HG03066 (cell line): Measurements from ENCODE around the gene LIMS4.
"Not testable (repeated sequence)": the region's sequence is repeated elsewhere in the genome, so short reads cannot be mapped to it uniquely, and the experiment has no call there.

ENCODE experiments used
- ATAC-seq: cut with Tn5 transposase; IDR thresholded peaks from one replicate; pipeline ENCODE4 v1.9.1; 2021; ENCODE audit warnings: low read depth; ENCODE audit not compliant: unreplicated experiment

The LIMS4 gene, protein sequence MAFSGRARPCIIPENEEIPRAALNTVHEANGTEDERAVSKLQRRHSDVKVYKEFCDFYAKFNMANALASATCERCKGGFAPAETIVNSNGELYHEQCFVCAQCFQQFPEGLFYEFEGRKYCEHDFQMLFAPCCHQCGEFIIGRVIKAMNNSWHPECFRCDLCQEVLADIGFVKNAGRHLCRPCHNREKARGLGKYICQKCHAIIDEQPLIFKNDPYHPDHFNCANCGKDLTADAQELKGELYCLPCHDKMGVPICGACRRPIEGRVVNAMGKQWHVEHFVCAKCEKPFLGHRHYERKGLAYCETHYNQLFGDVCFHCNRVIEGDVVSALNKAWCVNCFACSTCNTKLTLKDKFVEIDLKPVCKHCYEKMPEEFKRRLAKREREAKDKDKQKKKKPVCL

GRCh38 chr2:110472171-110473058 lies at the start of gene LIMS4:
Gene LIMS4, minus strand, starts transcription at chr2:110472816. Its CDS starts 38 bp downstream, at chr2:110472778.
- ATAC-seq, result not testable (repeated sequence)

GRCh38 chr2:110499755-110500377 lies 27.2 kb upstream of the LIMS4 start:
- ATAC-seq, result peak; percentile 79

DNA sequence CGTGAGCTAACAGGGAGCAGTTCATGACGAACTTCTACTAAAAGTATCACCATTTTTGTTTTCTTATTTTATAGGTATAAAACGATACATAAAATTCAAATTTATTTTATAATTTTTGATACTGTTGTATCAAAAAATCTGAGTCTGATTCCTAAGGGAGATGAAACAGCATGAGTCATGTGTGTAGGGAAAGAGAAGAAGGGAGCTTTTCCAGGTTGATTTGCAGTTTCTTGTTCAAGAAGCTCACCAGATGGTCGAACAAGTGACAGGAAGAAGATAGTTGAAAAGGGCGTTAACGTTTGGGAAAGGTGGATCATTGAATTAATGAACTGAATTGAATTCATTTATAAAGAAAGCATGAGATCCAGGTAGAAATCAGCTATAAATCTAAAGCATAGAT lies 23.4 kb upstream of the LIMS4 start:
- not testable (repeated sequence) for ATAC-seq

GRCh38 chr2:110494488-110494887 lies 21.9 kb upstream of the LIMS4 start:
- not testable (repeated sequence) for ATAC-seq

GRCh38 chr2:110488991-110489390 lies 16.4 kb upstream of the LIMS4 start:
- not testable (repeated sequence) for ATAC-seq

DNA sequence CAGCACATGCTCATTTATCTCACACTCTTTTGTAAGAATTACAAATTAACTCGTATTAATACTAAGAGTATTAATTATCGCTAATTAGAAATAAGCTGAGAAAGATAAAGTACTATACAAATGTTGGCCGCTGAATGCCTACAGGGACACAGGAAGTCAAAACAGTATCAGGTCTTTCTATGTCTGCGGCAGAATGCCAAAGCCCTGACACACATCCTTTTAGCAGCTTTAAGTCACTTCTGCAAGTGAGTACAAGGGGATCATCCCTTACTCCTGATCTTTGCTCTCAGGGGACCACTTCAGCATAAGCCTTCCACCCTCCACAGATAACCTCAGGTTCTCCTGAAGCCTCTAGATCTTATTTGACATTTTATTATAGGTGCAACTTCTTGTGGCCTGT lies 10.1 kb upstream of the LIMS4 start:
- ATAC-seq, result not testable (repeated sequence)

- ATAC-seq, result not testable (repeated sequence)
Observed at GRCh38 chr2:110481200-110481599, 8.6 kb upstream of the LIMS4 start.

DNA sequence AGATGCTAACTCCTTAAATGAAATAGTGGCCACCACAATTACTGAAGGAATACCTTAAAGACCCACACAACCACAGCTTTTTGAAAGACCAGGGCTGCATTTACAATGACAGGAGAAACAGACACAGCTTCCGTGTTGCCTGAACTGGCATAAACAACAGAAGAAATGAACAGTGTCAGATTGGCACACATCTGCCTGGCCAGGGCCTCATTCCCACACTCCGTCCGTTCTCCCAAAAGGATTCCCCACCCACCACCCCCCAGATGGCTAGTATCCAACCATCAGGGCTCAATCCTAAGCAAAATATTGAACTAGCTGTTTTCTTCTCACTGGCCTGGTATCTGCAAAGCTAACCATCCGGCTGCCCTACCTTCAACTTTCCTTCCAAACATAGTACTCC lies 7.5 kb upstream of the LIMS4 start:
- not testable (repeated sequence) for ATAC-seq

DNA sequence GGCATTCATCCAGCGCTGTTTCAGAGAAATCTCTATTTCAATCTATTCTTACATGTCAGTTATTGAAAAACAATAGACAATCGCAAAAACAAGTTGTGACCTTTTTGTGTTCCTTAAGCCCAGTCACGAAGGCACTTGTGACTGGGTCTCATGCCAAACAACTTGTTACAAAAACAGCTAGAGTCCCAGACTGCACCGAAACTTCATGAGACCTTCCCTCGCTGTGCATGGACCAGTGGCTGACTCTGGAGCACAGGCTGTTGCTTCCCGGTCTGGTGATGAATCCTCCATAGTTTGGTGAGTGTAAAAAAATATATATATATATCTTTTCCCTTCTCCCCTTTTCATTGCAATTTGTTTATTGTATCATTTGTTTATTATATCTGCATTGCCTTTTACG lies 4.8 kb upstream of the LIMS4 start:
- not testable (repeated sequence) for ATAC-seq

GRCh38 chr2:110476952-110477351 lies 4.3 kb upstream of the LIMS4 start:
- ATAC-seq, result not testable (repeated sequence)

GRCh38 chr2:110475627-110476359 lies 3.2 kb upstream of the LIMS4 start:
- ATAC-seq, result not testable (repeated sequence)

DNA sequence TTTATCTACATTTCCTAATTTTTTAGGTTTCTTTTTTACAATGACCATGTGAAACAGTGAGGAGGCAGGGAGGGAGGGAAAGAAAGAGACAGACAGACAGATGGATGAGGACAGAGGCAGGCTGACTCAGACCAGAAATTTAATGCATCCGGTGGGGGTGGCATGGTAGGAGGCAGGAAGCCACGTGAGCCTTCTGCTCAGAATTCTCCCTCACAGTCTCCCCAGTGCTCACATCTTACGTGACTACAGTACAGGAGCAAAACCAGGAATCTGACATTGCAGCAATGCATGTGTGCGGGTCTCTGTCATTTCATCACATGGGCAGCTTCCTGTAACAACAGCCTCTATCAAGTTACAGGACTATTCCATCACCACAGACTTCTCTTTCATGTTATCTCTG lies 2.3 kb upstream of the LIMS4 start:
- peak; percentile 97 for ATAC-seq

DNA sequence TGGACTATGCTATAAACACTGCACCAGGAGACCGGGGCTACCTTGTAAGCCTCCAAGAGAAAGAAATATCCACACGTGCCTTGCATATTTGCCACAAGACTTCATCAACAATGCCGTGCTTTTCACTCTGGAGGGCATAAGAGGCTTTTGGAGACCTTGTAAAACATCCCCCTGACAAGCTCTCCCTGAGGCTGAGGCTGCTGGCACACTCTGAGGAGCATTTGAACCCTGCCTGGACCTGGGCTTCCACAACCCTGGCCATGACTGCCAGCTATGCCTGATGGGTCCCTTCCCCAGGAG lies 393 bp upstream of the LIMS4 start:
- not testable (repeated sequence) for ATAC-seq

GRCh38 chr2:110468921-110469320 lies 3.7 kb downstream of the LIMS4 start:
- not testable (repeated sequence) for ATAC-seq

DNA sequence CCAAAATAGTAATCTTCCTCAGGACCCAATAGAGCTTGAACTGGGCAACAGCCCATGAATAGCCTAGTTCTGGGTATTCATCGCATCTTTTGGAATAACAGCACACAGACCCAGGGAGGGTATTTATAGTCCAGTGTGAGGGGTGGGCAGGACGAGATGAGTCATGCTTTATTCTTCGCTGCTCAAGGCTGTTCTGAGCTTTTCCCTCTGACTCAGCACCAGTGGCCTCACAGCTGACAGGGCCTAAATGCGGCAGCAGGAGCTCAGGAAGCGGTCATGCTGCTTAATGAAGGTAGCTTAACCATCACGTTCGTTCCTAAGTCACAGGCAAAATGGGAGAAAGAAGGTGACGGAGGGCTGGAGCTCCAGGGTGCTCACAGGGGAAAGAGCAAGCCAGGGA lies 7.3 kb downstream of the LIMS4 start:
- not testable (repeated sequence) for ATAC-seq

GRCh38 chr2:110462458-110462857 lies 10.2 kb downstream of the LIMS4 start:
- not testable (repeated sequence) for ATAC-seq

- not testable (repeated sequence) for ATAC-seq
Observed at GRCh38 chr2:110460318-110460717, 12.3 kb downstream of the LIMS4 start.

GRCh38 chr2:110457214-110457590 lies 15.4 kb downstream of the LIMS4 start:
- ATAC-seq, result not testable (repeated sequence)

GRCh38 chr2:110456291-110457213 lies 16.1 kb downstream of the LIMS4 start:
- ATAC-seq, result not testable (repeated sequence)
